Vagina (tissue), 2 donors: Measurements from ENCODE around the gene PTPA.

Source experiments
- POLR2A ChIP-seq, 2 donors: fragments of 450-650 bp; IDR thresholded peaks; one replicate each; pipeline ENCODE4 v1.6.1; 2017; ENCODE audit warnings: antibody characterized with exemption in 2 of 2, mild to moderate bottlenecking in 2 of 2, moderate library complexity in 2 of 2
- TF ChIP-seq, protein P1 (sequence below), 3 experiments: fragments of 450-650 bp in 2 of 3; fragments of 200-600 bp in 1 of 3; sonication (generic) in 1 of 3; IDR thresholded peaks; one replicate each; pipeline ENCODE4 v1.5.1; 2017 to 2019; ENCODE audit warnings: antibody characterized with exemption in 3 of 3, mild to moderate bottlenecking in 2 of 3, moderate library complexity in 2 of 3

DNA sequence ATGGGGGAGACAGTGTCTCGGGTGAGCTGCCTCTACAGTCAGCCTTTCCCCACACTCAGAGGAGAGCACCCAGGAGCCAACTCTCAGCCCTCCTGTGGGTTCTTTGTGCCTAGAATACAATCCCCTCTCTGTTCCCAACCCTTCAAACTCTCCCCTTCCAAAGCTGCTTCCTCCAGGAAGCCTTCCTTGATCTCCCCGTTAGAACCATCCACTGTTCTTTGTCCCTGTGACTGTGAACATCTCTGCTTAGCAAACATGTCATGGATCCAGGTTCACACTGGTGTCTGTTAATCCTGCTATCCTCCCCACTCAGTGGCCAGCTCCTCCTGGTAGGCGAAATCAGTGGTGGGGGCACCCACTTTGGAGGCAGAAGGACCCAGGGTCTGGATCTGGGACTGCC, 83.0 kb downstream of the PTPA start:
- TF ChIP-seq, protein P1, sequence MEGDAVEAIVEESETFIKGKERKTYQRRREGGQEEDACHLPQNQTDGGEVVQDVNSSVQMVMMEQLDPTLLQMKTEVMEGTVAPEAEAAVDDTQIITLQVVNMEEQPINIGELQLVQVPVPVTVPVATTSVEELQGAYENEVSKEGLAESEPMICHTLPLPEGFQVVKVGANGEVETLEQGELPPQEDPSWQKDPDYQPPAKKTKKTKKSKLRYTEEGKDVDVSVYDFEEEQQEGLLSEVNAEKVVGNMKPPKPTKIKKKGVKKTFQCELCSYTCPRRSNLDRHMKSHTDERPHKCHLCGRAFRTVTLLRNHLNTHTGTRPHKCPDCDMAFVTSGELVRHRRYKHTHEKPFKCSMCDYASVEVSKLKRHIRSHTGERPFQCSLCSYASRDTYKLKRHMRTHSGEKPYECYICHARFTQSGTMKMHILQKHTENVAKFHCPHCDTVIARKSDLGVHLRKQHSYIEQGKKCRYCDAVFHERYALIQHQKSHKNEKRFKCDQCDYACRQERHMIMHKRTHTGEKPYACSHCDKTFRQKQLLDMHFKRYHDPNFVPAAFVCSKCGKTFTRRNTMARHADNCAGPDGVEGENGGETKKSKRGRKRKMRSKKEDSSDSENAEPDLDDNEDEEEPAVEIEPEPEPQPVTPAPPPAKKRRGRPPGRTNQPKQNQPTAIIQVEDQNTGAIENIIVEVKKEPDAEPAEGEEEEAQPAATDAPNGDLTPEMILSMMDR (IDR thresholded peaks at IDR 0.05): no peak
- no peak for TF ChIP-seq POLR2A (IDR thresholded peaks at IDR 0.05)
